HEK293 (cell line): Measurements from ENCODE around the gene SETDB2.

Experiments used
- CTCF ChIA-PET: fragments of 350-600 bp; formaldehyde crosslinking; extraction: SDS; loops from one replicate; lab custom pipeline; 2021; ENCODE audit warnings: antibody characterized with exemption; lab: Yijun Ruan, JAX
- POLR2A ChIA-PET: fragments of 300-600 bp; formaldehyde crosslinking; extraction: SDS; loops from one replicate; lab custom pipeline; 2020; ENCODE audit warnings: antibody characterized with exemption, inconsistent platforms; lab: Yijun Ruan, JAX
- H3K27ac ChIP-seq: fragments of 200-500 bp; sonication (Bioruptor generic); 2 replicates; pipeline ENCODE4 v1.5.1; 2014; ENCODE audit warnings: low read depth, low read length, control low read depth, inconsistent platforms; ENCODE audit errors: extremely low read depth
- H3K36me3 ChIP-seq, 2 experiments: fragments of 200-500 bp in 1 of 2; sonication (Bioruptor generic) in 1 of 2; 1 replicate in 1 of 2; 2 replicates in 1 of 2; pipeline ENCODE4 v1.5.1; 2014 to 2017; ENCODE audit warnings: inconsistent platforms in 2 of 2, low read length in 2 of 2; ENCODE audit not compliant: control insufficient read depth in 2 of 2, insufficient read depth in 1 of 2
- H3K4me1 ChIP-seq: fragments of 200-500 bp; sonication (Bioruptor generic); 2 replicates; pipeline ENCODE4 v1.5.1; 2014; ENCODE audit warnings: mild to moderate bottlenecking, low read length, inconsistent platforms; ENCODE audit not compliant: control insufficient read depth, insufficient read depth
- H3K4me3 ChIP-seq: 2 replicates; pipeline ENCODE4 v1.5.1; 2011; ENCODE audit warnings: low read depth, mild to moderate bottlenecking, control low read depth, low read length, moderate library complexity
- H3K9me3 ChIP-seq: fragments of 200-500 bp; sonication (Bioruptor generic); 2 replicates; pipeline ENCODE4 v1.5.1; 2014; ENCODE audit warnings: low read depth, low read length, inconsistent platforms; ENCODE audit not compliant: control insufficient read depth, insufficient read depth
- BCL6B ChIP-seq: fragments of 450-650 bp; formaldehyde crosslinking; IDR thresholded peaks from 2 replicates; pipeline ENCODE4 v1.5.1; 2017; ENCODE audit warnings: missing biosample characterization, missing genetic modification characterization
- GFI1B ChIP-seq: fragments of 450-650 bp; formaldehyde crosslinking; IDR thresholded peaks from 2 replicates; pipeline ENCODE4 v1.5.1; 2016; ENCODE audit warnings: missing biosample characterization, missing genetic modification characterization
- KLF8 ChIP-seq: fragments of 450-650 bp; formaldehyde crosslinking; IDR thresholded peaks from 2 replicates; pipeline ENCODE4 v1.5.1; 2016; ENCODE audit warnings: missing biosample characterization, missing genetic modification characterization
- TCF7L2 ChIP-seq: IDR thresholded peaks from 2 replicates; pipeline ENCODE4 v1.6.1; 2011; ENCODE audit warnings: low read depth, mild to moderate bottlenecking, inconsistent platforms, low read length, moderate library complexity, borderline replicate concordance
- ZNF174 ChIP-seq: fragments of 450-650 bp; formaldehyde crosslinking; IDR thresholded peaks from 2 replicates; pipeline ENCODE4 v1.5.0; 2017; ENCODE audit warnings: missing biosample characterization, mild to moderate bottlenecking, missing genetic modification characterization
- ZNF175 ChIP-seq: fragments of 450-650 bp; formaldehyde crosslinking; IDR thresholded peaks from 2 replicates; pipeline ENCODE4 v1.5.1; 2016; ENCODE audit warnings: missing biosample characterization, missing genetic modification characterization
- ZNF239 ChIP-seq: fragments of 450-650 bp; formaldehyde crosslinking; IDR thresholded peaks from 2 replicates; pipeline ENCODE4 v1.5.1; 2016; ENCODE audit warnings: missing biosample characterization, missing genetic modification characterization
- ZNF398 ChIP-seq: fragments of 450-650 bp; formaldehyde crosslinking; IDR thresholded peaks from 2 replicates; pipeline ENCODE4 v1.5.1; 2017; ENCODE audit warnings: missing biosample characterization, missing genetic modification characterization
- ZNF530 ChIP-seq: fragments of 450-650 bp; formaldehyde crosslinking; IDR thresholded peaks from 2 replicates; pipeline ENCODE4 v1.5.1; 2016; ENCODE audit warnings: low read depth, missing biosample characterization, missing genetic modification characterization
- ZNF549 ChIP-seq: fragments of 450-650 bp; IDR thresholded peaks from 2 replicates; pipeline ENCODE4 v1.5.1; 2018; ENCODE audit warnings: missing biosample characterization, missing genetic modification characterization, mild to moderate bottlenecking, inconsistent platforms, moderate library complexity
- ZNF555 ChIP-seq: fragments of 450-650 bp; formaldehyde crosslinking; conservative IDR thresholded peaks from 2 replicates; pipeline ENCODE4 v1.5.1; 2017; ENCODE audit warnings: missing biosample characterization, mild to moderate bottlenecking, missing genetic modification characterization, inconsistent platforms
- ZNF600 ChIP-seq: fragments of 450-650 bp; formaldehyde crosslinking; IDR thresholded peaks from 2 replicates; pipeline ENCODE4 v1.5.1; 2016; ENCODE audit warnings: missing biosample characterization, missing genetic modification characterization
- ZNF837 ChIP-seq: fragments of 450-650 bp; formaldehyde crosslinking; IDR thresholded peaks from 2 replicates; pipeline ENCODE4 v1.5.1; 2016; ENCODE audit warnings: missing biosample characterization, missing genetic modification characterization
- TF ChIP-seq, protein P1 (sequence below): fragments of 450-650 bp; formaldehyde crosslinking; IDR thresholded peaks from 2 replicates; pipeline ENCODE4 v1.5.1; 2016; ENCODE audit warnings: missing biosample characterization, missing genetic modification characterization
- TF ChIP-seq, protein P2 (sequence below): fragments of 450-650 bp; formaldehyde crosslinking; IDR thresholded peaks from 2 replicates; pipeline ENCODE4 v1.5.1; 2016; ENCODE audit warnings: missing biosample characterization, missing genetic modification characterization
- TF ChIP-seq, protein P3 (sequence below): fragments of 450-650 bp; formaldehyde crosslinking; IDR thresholded peaks from 2 replicates; pipeline ENCODE4 v1.5.1; 2016; ENCODE audit warnings: missing biosample characterization, missing genetic modification characterization, low read depth

SETDB2 gene

GRCh38 chr13:49452725-49453457, 8.8 kb downstream of the SETDB2 start (continued):
- TF ChIP-seq, protein P1, sequence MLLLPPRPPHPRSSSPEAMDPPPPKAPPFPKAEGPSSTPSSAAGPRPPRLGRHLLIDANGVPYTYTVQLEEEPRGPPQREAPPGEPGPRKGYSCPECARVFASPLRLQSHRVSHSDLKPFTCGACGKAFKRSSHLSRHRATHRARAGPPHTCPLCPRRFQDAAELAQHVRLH: no peak

DNA sequence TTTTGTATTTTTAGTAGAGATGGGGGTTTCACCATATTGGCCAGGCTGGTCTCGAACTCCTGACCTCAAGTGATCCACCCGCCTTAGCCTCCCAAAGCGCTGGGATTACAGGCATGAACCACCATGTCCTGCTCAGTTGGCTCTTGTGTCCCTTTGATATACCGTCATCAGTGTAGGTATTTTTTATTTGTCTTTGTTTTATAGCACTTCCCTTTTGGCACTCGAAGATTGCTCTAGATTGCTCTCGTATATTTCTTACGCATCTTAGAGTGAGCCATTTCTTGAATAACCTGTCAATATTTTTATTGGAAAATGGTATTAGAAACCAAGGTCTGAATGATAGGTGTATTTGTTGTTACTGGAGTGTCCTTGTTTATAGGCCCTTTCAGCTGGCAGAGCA, 9.4 kb downstream of the SETDB2 start:
- Histone ChIP-seq H3K4me3 (no peak overlapping the region), H3K9me3 (no peaks in the 10 kb centered on the region), H3K36me3 (no peaks in the 10 kb centered on the region), H3K27ac (no peak overlapping the region), H3K4me1 (no peaks in the 10 kb centered on the region)
- CTCF ChIA-PET: no interaction called here
- POLR2A ChIA-PET: no interaction called here
- TF ChIP-seq ZNF530 (tag by site-specific recombination): no peak
- TF ChIP-seq, protein P2, sequence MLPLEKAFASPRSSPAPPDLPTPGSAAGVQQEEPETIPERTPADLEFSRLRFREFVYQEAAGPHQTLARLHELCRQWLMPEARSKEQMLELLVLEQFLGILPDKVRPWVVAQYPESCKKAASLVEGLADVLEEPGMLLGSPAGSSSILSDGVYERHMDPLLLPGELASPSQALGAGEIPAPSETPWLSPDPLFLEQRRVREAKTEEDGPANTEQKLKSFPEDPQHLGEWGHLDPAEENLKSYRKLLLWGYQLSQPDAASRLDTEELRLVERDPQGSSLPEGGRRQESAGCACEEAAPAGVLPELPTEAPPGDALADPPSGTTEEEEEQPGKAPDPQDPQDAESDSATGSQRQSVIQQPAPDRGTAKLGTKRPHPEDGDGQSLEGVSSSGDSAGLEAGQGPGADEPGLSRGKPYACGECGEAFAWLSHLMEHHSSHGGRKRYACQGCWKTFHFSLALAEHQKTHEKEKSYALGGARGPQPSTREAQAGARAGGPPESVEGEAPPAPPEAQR (tag by site-specific recombination): no peak
- TF ChIP-seq, protein P3, sequence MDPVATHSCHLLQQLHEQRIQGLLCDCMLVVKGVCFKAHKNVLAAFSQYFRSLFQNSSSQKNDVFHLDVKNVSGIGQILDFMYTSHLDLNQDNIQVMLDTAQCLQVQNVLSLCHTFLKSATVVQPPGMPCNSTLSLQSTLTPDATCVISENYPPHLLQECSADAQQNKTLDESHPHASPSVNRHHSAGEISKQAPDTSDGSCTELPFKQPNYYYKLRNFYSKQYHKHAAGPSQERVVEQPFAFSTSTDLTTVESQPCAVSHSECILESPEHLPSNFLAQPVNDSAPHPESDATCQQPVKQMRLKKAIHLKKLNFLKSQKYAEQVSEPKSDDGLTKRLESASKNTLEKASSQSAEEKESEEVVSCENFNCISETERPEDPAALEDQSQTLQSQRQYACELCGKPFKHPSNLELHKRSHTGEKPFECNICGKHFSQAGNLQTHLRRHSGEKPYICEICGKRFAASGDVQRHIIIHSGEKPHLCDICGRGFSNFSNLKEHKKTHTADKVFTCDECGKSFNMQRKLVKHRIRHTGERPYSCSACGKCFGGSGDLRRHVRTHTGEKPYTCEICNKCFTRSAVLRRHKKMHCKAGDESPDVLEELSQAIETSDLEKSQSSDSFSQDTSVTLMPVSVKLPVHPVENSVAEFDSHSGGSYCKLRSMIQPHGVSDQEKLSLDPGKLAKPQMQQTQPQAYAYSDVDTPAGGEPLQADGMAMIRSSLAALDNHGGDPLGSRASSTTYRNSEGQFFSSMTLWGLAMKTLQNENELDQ (tag by site-specific recombination): no peak
- no peak for TF ChIP-seq ZNF549 (tag by site-specific recombination)
- no peak for TF ChIP-seq ZNF555 (tag by site-specific recombination)
- TF ChIP-seq BCL6B: no peak
- TF ChIP-seq ZNF239 (tag by site-specific recombination): no peak
- TF ChIP-seq GFI1B (tag by site-specific recombination): no peak
- TF ChIP-seq ZNF175 (tag by site-specific recombination): no peak
- no peak for TF ChIP-seq ZNF174 (tag by site-specific recombination)
- no peak for TF ChIP-seq ZNF398 (tag by site-specific recombination)
- TF ChIP-seq ZNF600 (tag by site-specific recombination): no peak
- TF ChIP-seq ZNF837 (tag by site-specific recombination): no peak
- no peak for TF ChIP-seq KLF8 (tag by site-specific recombination)
- TF ChIP-seq TCF7L2: no peak
- TF ChIP-seq, all 188 proteins: peak for 0
